GM10266 (cell line): Measurements from ENCODE around the gene TM9SF3.

Experiments used
- DNase-seq: peaks from one replicate; pipeline ENCODE4 v3.0.0; 2012; ENCODE audit errors: extremely low spot score
- TF ChIP-seq, protein P1 (sequence below): IDR thresholded peaks from 2 replicates; pipeline ENCODE4 v1.5.1; 2012; ENCODE audit warnings: mild to moderate bottlenecking, low read depth; ENCODE audit not compliant: control insufficient read depth, insufficient read depth; ENCODE audit errors: missing control alignments

TM9SF3 gene

DNA sequence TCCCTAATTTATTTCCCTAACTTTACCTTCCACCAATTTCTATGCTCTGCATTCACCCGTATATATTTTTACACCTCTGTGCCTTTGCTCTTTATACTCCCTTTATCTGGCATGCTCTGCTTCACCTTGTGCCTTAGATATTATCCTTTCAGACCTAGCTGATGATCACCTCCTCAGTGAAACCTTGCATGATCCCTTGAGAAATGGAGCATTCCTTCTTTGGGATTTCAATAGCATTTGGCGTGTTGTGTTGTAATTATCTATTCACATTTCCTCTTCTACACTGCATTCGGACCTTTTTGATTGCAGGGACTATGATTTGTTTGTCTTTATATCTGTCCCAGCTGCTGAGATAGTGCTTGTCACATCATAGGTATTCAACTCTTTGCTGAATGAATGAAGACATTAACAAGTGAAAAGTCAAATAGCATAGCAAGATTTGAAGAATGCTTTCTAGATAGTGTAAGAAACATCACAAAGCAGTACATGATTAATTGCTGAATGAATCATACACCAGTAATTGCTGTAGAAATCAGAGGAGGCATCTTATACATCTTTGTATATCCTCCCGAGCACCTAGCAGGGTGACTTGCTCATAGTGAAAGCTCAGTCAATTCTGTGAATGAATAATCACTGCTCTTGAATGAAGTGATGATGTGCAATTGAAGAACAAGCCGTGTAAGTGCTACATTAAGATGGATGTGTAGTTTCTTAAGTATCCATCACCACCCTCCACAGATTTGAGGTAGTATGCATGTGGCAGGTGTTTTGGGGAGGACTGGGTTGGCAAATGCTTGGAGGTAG lies 2.0 kb upstream of the TM9SF3 start:
- TF ChIP-seq, protein P1, sequence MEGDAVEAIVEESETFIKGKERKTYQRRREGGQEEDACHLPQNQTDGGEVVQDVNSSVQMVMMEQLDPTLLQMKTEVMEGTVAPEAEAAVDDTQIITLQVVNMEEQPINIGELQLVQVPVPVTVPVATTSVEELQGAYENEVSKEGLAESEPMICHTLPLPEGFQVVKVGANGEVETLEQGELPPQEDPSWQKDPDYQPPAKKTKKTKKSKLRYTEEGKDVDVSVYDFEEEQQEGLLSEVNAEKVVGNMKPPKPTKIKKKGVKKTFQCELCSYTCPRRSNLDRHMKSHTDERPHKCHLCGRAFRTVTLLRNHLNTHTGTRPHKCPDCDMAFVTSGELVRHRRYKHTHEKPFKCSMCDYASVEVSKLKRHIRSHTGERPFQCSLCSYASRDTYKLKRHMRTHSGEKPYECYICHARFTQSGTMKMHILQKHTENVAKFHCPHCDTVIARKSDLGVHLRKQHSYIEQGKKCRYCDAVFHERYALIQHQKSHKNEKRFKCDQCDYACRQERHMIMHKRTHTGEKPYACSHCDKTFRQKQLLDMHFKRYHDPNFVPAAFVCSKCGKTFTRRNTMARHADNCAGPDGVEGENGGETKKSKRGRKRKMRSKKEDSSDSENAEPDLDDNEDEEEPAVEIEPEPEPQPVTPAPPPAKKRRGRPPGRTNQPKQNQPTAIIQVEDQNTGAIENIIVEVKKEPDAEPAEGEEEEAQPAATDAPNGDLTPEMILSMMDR, result no peak
- peak; percentile 63 for DNase-seq

DNA sequence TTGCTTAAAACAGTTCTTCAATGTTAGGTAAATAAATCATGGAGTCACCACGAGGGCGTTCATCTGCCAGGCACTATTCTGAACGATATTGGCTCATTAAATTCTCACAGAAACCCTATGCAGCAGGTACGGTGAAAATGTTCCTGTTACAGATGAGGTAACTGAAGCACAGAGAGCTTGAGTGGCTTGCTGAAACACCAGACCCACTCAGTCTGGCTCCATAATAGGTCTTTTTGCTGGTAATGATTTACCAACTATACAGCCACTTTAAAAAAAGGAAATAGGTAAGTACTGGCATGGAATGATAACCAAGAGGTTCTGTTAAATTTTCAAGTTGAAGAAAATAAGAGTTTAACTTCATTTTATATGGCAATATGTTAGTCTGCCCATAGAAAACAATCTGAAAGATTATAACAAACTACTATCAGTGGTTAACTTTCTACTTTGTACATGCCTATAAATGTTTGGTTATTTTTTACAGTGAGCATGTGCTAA lies 1.3 kb upstream of the TM9SF3 start:
- DNase-seq, result no peak
- TF ChIP-seq, protein P1, result no peak

DNA sequence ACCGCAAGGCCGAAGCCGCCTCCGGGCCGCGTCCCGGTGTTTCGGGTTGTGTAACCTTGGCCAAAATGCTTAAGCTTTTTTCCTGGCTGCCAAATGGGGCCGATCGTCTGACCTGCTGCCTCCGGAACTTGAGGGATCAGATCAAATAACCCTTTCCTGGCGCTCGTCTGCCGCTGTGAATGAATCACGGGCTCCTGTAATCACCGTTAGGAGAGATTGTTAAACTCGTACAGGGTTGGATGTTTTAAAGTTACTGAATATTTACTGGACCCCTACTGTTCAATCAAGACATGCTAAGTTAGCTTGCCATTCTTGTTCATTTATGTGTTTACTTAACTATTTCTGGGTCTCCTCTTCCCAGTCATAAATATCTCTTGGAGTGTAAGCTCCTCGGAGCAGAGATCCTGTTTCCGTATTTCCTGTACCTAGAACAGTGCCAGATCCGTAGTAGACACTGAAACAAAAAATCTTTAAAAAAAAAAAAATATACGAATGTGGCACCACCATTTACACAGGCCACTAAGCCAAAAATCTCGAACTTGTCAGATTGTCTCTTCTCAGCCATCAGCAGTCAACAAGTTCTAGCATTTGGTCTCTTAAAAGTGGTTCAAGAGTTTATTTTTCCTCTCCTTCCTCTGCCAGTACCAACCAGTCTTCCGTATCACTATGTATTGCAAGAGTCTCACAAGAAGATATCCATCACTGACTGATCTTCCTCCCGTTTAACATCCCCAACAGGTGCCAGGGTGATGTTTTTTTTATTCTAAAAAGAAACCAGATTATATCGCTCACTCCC lies 650 bp upstream of the TM9SF3 start:
- TF ChIP-seq, protein P1, result no peak
- peak; percentile 30 for DNase-seq

DNA sequence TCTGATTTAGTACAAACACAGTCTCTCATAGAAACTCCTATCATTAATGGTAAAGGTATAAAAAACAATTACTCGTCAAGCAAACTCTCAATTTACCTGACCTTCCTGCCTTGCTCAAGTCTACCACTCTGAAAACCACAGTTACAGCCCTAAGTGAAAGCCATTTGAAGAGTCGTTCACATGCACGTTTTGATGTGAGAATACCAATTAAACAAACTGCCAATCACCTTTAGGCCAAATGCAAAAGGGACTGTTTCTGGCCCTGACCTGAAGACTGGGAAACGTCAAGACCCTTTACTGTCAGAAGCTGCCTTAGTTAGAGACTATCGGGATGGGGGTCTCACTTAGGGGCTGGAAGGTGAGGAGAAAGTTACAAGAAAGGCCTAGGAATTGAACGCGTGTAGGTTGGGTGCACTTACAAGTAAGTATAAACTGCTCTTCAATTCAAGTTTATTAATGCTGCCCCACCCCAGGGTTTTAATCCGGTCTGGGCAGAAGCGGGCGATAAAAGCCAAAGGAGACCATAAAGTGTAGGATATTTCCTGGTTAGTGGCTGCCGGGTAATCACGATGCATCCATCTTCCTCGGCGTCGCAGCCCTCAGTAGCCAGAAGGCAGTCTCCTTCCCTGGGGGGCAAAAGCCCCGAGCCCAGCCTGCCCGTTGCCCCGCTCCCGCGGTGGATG lies 935 bp downstream of the TM9SF3 start:
- peak; percentile 33 for DNase-seq
- TF ChIP-seq, protein P1, result no peak

DNA sequence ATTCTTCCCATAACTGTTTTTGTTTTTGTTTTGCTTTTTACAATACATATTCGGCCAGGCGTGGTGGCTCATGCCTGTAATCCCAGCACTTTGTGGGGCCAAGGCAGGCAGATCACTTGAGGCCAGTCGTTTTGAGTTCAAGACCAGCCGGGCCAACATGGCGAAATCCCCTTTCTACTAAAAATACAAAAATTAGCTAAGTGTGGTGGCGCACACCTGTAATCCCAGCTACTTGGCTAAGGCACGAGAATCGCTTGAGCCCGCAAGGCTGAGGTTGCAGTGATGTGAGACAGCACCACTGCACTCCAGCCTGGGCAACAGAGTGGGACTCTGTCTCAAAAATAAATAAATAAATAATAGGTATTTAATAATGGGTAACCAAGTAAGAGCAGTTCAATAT lies 2.3 kb downstream of the TM9SF3 start:
- TF ChIP-seq, protein P1, result no peak
- DNase-seq, result no peak

DNA sequence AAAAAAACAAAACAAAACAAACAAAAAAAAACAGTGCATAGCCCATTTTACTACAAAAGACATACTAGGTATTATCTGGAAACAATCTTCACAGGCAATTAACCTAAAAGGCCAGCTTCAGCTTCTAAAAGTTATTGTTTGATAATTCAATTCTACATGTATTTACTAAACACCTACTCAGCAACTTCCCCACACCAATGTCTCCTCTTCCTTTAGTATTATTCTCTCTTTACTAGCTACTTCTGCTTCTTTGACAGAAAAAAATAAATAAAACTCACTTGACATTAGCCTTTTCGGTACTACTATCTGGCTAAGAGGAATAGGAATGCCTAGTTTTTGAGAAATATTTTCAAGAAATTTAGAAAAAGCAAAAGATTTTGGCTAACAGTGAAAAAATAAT lies 2.8 kb downstream of the TM9SF3 start:
- TF ChIP-seq, protein P1, result no peak
- DNase-seq, result no peak
